Measurements from ENCODE around the gene SNX1.

The SNX1 gene

DNA sequence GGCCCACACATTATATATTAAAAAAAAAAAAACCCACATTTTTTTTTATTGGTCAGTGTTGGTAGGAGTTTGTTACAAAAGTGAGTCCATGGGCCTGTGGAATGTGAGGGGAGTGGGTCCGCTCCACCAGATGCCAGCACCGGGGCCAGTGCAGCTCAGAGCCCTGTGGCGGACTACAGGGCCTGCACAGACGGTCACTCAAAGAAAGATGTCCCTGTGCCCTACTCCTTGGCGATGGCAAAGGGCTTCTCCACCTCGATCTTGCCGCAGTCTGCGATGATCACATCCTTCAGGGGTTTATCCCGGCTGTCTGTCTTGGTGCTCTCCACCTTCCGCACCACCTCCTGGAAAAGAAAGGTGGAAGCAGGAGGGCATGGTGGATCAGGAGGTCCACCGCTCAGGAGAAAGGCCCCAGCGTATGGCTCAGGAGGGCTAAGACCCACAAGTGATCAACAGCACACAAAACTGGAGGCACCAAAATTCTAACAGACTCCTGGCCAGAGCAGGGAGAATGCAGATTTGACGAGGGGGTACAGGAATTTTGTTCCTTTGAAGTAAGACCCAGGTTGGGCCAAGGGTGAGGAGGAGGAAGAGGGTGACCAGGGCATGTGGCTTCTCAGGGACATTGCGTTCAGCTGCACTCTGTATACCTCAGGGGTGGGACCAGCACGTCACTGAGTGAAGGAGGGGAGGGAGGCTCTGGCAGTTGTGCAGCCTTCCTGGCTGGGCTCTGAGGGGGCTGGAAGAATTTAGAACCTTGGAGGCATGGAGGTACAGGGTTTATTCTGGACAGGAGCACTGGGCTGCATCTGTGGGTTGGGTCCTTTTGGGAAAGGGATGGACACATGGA, 60.2 kb downstream of the SNX1 start:
- Histone ChIP-seq H3K4me3 (no peak overlapping the region), H3K27ac (no peak overlapping the region)
- TF ChIP-seq, protein P1, sequence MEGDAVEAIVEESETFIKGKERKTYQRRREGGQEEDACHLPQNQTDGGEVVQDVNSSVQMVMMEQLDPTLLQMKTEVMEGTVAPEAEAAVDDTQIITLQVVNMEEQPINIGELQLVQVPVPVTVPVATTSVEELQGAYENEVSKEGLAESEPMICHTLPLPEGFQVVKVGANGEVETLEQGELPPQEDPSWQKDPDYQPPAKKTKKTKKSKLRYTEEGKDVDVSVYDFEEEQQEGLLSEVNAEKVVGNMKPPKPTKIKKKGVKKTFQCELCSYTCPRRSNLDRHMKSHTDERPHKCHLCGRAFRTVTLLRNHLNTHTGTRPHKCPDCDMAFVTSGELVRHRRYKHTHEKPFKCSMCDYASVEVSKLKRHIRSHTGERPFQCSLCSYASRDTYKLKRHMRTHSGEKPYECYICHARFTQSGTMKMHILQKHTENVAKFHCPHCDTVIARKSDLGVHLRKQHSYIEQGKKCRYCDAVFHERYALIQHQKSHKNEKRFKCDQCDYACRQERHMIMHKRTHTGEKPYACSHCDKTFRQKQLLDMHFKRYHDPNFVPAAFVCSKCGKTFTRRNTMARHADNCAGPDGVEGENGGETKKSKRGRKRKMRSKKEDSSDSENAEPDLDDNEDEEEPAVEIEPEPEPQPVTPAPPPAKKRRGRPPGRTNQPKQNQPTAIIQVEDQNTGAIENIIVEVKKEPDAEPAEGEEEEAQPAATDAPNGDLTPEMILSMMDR (IDR thresholded peaks at IDR 0.05) = no peak
- no peak for DNase-seq (ENCODE audit: low spot score)

DNA sequence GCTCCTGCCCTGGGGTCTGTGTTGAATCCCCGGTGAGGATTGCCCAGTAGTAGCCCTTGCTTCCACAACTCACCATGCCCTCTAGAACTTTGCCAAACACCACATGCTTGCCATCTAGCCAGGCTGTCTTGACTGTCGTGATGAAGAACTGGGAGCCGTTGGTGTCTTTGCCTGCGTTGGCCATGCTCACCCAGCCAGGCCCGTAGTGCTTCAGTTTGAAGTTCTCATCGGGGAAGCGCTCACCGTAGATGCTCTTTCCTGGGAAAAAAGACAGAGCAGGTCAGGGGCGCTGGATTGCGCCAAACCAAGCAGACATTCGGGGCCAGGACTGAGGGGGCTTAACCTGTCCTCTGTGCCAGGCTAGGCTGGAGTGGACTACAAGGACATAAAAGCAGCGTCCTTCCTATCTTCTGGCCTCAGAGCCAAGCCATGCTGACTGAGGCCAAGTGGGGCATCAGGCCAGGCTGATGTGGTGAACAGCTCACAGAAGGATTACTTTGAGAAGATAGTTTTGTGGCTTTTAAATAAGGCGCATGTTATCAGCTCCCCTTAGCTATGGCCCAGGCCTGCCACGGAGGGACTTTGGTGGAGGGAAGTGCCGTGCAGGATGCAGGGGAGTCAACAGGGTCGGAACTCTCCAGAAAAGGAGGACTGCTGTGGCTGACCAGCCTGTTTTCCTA, 61.0 kb downstream of the SNX1 start:
- DNase-seq (ENCODE audit: low spot score) = no peak
- Histone ChIP-seq H3K27ac (no peak overlapping the region), H3K4me3 (no peak overlapping the region)
- TF ChIP-seq, protein P1 (IDR thresholded peaks at IDR 0.05) = no peak

DNA sequence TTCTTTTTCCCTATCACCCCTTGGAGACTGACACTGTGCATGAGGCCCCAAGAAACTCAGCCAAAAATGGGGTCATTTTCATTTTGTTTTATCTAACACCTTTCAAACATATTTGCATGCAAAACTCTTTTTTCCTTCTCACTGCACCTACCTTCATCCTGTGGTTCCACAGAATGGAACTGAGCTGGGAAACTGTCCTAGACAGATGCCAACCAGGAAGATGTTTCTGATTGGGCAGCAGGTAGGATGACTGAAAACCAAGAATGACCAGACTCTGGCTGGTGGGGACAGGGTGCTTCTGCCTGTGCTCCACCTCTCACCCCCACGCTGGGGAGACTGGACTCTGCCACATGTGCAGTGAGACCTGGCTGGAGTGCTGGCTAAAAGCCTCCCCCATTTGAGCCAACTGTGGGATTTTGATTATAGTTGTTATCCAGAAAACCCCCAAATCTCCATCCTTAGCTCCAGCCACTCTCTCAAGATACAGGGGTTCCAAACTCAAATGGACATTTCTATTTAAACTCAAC, 61.9 kb downstream of the SNX1 start:
- TF ChIP-seq, protein P1 (IDR thresholded peaks at IDR 0.05) = no peak
- Histone ChIP-seq H3K27ac (no peak overlapping the region), H3K4me3 (no peak overlapping the region)
- peak; percentile 53 for DNase-seq (ENCODE audit: low spot score)

DNA sequence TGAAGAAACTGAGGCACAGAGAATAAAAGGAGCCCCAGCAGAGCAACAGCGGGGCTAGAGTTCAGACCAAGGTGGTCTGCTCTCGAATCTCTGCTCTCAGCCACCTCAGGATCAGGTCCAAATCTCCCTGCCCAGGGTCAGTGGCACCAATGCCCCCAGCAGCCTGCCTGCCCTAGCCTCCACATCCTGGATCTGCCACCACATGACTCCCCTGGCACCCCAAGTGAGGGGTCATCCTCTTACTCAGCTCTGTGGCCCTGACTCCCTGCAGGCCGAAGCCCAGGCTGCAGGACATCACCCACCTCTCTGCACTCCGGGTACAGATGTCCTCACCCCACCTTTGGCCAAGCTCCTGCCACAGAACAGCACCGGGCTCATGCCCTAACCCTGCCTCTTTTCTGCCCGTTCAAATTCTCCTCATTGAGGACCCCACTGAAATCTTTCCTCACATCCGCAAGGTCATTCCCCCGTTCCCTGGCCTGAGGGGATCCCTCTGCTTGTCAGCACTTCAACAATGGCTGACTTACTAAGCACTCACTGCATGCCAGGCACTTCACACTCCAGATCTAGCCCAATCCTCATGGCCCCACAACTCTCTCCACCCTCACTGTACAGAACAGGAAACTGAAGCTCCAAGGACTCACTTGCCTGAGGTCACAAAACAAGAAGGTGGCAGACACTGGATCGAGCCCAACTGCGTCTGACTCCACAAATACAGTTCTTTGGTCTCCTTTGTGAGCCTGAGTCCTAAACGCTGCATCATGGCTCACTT, 62.8 kb downstream of the SNX1 start:
- Histone ChIP-seq H3K4me3 (no peak overlapping the region), H3K27ac (no peak overlapping the region)
- peak; percentile 63 for DNase-seq (ENCODE audit: low spot score)
- TF ChIP-seq, protein P1 (IDR thresholded peaks at IDR 0.05) = no peak

DNA sequence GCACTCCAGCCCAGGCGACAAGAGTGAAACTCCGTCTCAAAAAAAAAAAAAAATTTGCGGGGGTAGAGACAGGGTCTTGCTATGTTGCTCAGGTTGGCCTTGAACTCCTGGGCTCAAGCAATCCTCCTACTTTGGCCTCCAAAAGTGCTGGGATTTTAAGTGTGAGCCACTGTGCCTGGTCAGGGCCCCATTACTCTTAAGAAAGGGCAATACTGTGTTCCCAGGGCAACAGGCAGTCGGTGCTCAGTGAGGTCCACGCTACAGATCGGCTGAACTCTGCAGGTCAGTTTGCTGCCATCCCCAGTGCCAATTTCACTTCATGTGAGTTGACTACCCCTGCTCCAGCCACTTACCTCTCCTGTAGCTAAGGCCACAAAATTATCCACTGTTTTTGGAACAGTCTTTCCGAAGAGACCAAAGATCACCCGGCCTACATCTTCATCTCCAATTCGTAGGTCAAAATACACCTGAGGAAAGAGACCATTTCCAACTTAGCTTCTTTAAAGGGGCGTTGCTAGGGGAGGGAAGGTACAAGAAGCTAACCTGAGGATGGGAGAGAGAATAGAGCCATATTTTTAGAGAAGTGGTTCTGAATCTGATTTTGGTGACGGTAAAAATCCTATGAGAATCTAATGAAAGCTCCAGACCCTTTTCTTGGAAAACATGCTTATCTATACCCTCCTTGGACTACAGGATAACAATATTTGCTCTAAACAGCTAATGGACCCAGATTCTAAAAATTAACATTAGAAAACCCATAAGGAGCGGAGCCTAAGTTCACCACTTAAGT, 66.1 kb downstream of the SNX1 start:
- no peak for DNase-seq (ENCODE audit: low spot score)
- peak overlapping the region; percentile 92 for H3K4me3 ChIP-seq
- TF ChIP-seq, protein P1 (IDR thresholded peaks at IDR 0.05) = no peak
- H3K27ac ChIP-seq = peak overlapping the region; percentile 55 to 90

DNA sequence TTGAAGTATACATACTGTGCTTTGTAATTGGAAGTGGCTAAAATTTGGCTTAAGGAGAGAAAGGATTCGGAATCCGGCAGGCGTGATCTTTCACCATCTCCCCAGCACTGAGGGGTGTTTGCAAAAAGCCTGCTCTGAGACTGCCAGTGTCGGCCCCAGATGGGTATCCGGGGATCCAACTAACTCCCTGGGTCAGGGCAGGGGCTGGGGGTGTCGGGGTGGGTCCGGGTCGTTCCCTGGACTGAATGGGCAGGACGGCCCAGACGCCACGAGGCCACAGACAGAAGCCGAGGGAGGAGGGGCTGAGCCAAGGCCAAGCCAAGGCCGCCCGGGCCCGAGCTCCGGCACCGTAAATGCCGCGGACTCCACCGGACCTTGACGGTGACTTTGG, 66.7 kb downstream of the SNX1 start:
- Histone ChIP-seq H3K4me3 (peak overlapping the region; percentile 92), H3K27ac (peak overlapping the region; percentile 55 to 90)
- no peak for DNase-seq (ENCODE audit: low spot score)
- TF ChIP-seq, protein P1 (IDR thresholded peaks at IDR 0.05) = no peak

Measured in coronary artery (tissue), 2 donors.